GM19025 (cell line): ENCODE results near the gene STK4.
"Not testable (repeated sequence)": the region's sequence is repeated elsewhere in the genome, so short reads cannot be mapped to it uniquely, and the experiment has no call there.

Experiments used
- ATAC-seq: cut with Tn5 transposase; IDR thresholded peaks from one replicate; pipeline ENCODE4 v1.9.1; 2021; ENCODE audit warnings: mild to moderate bottlenecking, low read depth, moderate library complexity; ENCODE audit not compliant: unreplicated experiment

The STK4 gene

GRCh38 chr20:45049904-45050471 lies 83.7 kb downstream of the STK4 start:
- no peak for ATAC-seq

GRCh38 chr20:45051204-45052060 lies 85.1 kb downstream of the STK4 start:
- no peak for ATAC-seq

GRCh38 chr20:45052698-45053429 lies 86.6 kb downstream of the STK4 start:
- ATAC-seq = no peak

DNA sequence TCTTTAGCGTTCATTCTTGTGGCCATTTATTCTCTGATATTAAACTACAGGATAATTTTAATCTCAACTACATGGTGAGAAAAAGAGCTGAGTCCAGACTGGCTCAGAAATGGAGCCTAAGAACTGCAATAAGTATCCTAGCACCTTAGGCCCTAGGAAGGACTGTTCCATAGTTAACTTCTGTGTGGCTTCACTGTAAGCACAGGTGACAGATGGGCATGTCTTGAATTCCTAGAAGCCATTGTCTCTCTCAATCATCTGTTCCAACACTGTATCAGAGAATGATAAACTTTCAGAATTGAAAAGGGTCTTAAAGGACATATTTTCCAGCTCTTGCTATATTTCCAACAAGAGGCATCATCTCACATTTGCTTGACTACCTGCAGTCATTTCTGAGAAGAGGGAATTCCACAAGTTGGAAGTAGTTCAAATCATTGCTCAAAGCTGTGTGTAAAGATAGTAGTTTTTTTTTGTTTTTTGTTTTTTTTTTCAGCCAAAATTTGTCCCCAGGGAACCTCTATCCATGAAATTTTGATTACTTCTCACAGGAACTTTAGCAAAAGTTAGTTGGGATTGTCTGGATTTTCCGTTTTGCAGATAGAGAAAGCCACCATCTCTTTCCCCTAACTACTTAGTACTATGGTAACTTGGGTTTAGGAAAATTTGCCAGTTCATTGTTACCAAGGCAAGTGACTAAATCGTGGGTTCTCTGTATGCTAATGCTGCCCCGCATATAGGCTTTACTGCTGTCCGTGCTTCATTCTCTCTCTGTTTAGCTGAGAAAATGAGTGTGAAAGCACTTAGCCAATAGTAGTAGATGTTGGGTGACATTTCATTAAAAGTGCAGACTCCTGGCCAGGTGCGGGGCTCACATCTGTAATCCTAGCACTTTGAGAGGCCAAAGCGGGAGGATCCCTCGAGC lies 87.4 kb downstream of the STK4 start:
- ATAC-seq = no peak

GRCh38 chr20:45055056-45055455 lies 88.7 kb downstream of the STK4 start:
- ATAC-seq = no peak

- ATAC-seq = no peak
Measured at GRCh38 chr20:45056473-45057173, 90.3 kb downstream of the STK4 start.

- no peak for ATAC-seq
Measured at GRCh38 chr20:45058168-45058850, 92.0 kb downstream of the STK4 start.

GRCh38 chr20:45059022-45059728 lies 92.9 kb downstream of the STK4 start:
- ATAC-seq = no peak

GRCh38 chr20:45060294-45060693 lies 94.0 kb downstream of the STK4 start:
- ATAC-seq = no peak

- no peak for ATAC-seq
Measured at GRCh38 chr20:45061244-45061643, 94.9 kb downstream of the STK4 start.

- ATAC-seq = not testable (repeated sequence)
Measured at GRCh38 chr20:45063107-45063506, 96.8 kb downstream of the STK4 start.

- no peak for ATAC-seq
Measured at GRCh38 chr20:45064812-45065211, 98.5 kb downstream of the STK4 start.

DNA sequence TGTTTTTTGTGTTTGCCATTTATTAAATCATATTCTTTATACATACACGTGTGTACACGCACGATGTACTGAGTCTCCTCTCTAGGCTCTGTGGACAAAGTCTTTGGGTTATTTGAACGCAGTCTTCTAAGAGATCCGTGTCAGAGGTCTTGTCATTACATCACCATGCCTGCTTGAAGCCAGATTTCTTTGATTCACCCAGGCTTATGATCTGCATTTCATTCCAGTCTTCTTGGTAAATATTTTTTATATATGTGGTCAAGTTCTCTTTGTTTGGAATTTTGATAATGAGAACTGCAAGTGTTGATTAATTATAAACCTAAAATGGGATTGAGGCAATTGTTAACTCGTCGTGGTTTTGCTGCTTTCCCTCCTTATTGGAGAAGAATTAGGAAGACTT lies 100.1 kb downstream of the STK4 start:
- ATAC-seq = no peak

DNA sequence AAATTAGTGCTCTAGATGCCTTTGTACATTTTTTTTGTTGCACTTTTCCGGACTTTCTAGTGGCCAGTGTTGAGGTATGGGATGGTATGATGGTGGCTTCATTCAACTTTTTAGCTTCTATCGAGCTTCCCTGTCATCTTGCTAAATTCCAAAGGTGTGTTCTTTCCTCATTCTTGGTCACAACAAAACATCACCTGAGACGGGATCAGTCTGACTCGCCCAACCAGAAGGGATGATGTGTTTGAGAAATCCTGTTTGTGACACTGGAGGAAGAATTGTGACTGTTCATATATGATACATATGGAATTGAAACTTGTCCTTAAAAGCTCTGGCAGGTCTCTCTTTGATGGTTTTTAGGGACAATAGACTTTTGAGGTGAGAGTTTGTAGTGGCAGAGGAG lies 100.8 kb downstream of the STK4 start:
- no peak for ATAC-seq

GRCh38 chr20:45067558-45067957 lies 101.2 kb downstream of the STK4 start:
- no peak for ATAC-seq

DNA sequence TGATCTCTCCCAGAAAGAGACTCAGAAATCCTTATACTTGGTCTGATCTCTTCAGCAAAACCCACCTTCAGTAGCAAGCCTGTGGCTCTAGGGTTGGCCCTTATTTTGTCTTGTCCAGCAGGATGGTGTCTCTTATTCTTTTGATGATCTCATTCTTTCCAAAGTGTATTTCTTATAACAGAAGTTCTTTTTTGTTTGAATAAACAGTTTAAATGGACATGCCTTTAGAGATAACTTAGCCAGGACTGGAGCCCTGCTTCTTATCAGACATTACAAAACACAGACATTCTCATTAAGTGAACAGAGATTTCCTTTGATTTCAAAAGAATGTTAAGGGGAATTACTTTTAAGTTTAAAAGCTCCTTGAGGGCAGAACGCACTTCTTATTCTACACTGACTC lies 102.9 kb downstream of the STK4 start:
- ATAC-seq = no peak

DNA sequence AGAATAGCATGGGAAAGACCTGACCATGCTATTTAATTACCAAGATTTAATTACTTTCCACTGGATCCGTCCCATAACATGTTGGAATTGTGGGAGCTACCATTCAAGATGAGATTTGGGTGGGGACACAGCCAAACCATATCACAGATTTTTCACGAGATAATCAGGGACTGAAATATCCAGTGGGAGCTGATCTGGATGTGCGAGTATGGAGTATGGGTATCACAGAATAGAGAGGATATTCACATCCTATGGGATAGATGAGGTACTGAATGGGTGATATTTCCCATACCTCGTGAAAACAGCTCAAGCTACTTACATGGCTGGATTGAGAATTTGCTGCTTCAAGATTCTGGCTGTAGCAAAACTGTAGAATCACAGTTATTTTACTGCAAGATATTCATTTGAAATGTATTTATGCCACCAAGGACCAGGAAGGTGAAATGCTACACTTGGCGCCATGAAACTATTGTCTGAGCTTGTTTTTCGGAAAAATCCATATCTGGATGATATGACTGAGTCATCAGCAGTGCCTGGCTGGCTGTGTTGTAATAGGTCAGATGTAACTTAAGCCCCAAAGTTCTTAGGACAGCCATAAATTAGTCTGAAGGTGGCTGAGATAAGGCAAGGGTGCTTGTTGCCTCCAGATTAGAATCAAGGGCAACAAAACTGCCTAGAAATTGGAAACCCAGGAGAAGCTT lies 104.8 kb downstream of the STK4 start:
- ATAC-seq = no peak

DNA sequence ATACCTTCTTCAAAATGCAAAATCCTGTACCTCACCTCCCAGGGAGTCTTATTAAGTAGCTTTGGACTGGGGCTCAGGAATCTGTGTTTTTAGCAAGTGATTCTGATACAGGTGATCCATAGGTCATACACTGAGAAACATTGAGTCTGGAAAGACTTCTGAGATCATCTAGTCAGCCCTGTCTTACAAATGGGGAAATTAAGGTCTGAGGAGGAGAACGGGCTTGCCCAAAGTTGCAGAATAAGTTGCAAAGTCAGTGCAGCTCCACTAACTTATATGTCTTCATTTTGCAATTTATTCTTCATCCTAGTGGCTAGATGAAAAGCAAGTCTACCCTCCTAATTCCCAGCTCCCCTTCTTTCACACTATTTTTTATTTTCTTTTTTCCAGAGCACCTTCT lies 105.8 kb downstream of the STK4 start:
- no peak for ATAC-seq
